Parathyroid adenoma (tissue), 2 donors: ENCODE measurements around the gene FAM168A.

Experiments used
- H2AFZ ChIP-seq: fragments of 300-600 bp; sonication (generic); one replicate; pipeline ENCODE4 v1.7.0; 2017; ENCODE audit warnings: antibody characterized with exemption, mild to moderate bottlenecking
- H3K27ac ChIP-seq: fragments of 300-600 bp; sonication (generic); one replicate; pipeline ENCODE4 v1.7.0; 2017
- H3K27me3 ChIP-seq: fragments of 300-600 bp; sonication (generic); one replicate; pipeline ENCODE4 v1.7.0; 2017; ENCODE audit warnings: low read length; ENCODE audit not compliant: control insufficient read depth, insufficient read depth
- H3K36me3 ChIP-seq: fragments of 300-600 bp; sonication (generic); one replicate; pipeline ENCODE4 v1.7.0; 2017; ENCODE audit warnings: low read length; ENCODE audit not compliant: control insufficient read depth, insufficient read depth
- H3K4me1 ChIP-seq: fragments of 300-600 bp; sonication (generic); one replicate; pipeline ENCODE4 v1.7.0; 2017; ENCODE audit warnings: control low read depth
- H3K4me2 ChIP-seq: fragments of 300-600 bp; sonication (generic); one replicate; pipeline ENCODE4 v1.7.0; 2017; ENCODE audit warnings: low read length
- H3K4me3 ChIP-seq: fragments of 300-600 bp; sonication (generic); one replicate; pipeline ENCODE4 v1.7.0; 2017; ENCODE audit warnings: low read depth, low read length
- H3K79me2 ChIP-seq: fragments of 300-600 bp; sonication (generic); one replicate; pipeline ENCODE4 v1.7.0; 2017; ENCODE audit warnings: control low read depth
- H3K9ac ChIP-seq: fragments of 300-600 bp; sonication (generic); one replicate; pipeline ENCODE4 v1.7.0; 2017; ENCODE audit warnings: mild to moderate bottlenecking
- H3K9me3 ChIP-seq: fragments of 300-600 bp; sonication (generic); one replicate; pipeline ENCODE4 v1.7.0; 2017; ENCODE audit warnings: low read length; ENCODE audit not compliant: control insufficient read depth
- CTCF ChIP-seq: fragments of 300-600 bp; sonication (generic); IDR thresholded peaks from one replicate; pipeline ENCODE4 v1.7.0; 2017; ENCODE audit warnings: antibody characterized with exemption, mild to moderate bottlenecking
- donor health status: primary hyperparathyroidism.

FAM168A gene

GRCh38 chr11:73635721-73636120, 37.8 kb upstream of the FAM168A start:
- Histone ChIP-seq H3K9ac (no peak overlapping the region), H2AFZ (no peak overlapping the region), H3K27me3 (no peaks in the 10 kb centered on the region), H3K4me2 (no peak overlapping the region), H3K36me3 (no peaks in the 10 kb centered on the region), H3K4me1 (no peaks in the 10 kb centered on the region), H3K27ac (no peak overlapping the region), H3K9me3 (no peaks in the 10 kb centered on the region), H3K4me3 (no peak overlapping the region), H3K79me2 (no peaks in the 10 kb centered on the region)
- TF ChIP-seq CTCF = no peak

- no peaks in the 10 kb centered on the region for H3K9me3 ChIP-seq
- H3K36me3 ChIP-seq = no peaks in the 10 kb centered on the region
- TF ChIP-seq CTCF = no peak
- H3K4me1 ChIP-seq = no peaks in the 10 kb centered on the region
- no peaks in the 10 kb centered on the region for H3K79me2 ChIP-seq
- no peak overlapping the region for H3K4me2 ChIP-seq
- no peak overlapping the region for H3K4me3 ChIP-seq
- no peak overlapping the region for H2AFZ ChIP-seq
- no peaks in the 10 kb centered on the region for H3K27me3 ChIP-seq
- no peak overlapping the region for H3K9ac ChIP-seq
- no peak overlapping the region for H3K27ac ChIP-seq
Measured at GRCh38 chr11:73633999-73634398, 36.1 kb upstream of the FAM168A start.

- Histone ChIP-seq H3K4me2 (no peak overlapping the region), H3K79me2 (no peaks in the 10 kb centered on the region), H3K27me3 (no peaks in the 10 kb centered on the region), H3K36me3 (no peaks in the 10 kb centered on the region), H3K27ac (no peak overlapping the region), H3K4me3 (no peak overlapping the region), H3K9ac (no peak overlapping the region), H3K9me3 (no peaks in the 10 kb centered on the region), H3K4me1 (no peaks in the 10 kb centered on the region), H2AFZ (no peak overlapping the region)
- TF ChIP-seq CTCF = no peak
Measured at GRCh38 chr11:73632996-73633395, 35.1 kb upstream of the FAM168A start.

- no peak for TF ChIP-seq CTCF
- Histone ChIP-seq H3K36me3 (no peaks in the 10 kb centered on the region), H3K9ac (no peak overlapping the region), H3K79me2 (no peaks in the 10 kb centered on the region), H3K9me3 (no peaks in the 10 kb centered on the region), H3K4me3 (no peak overlapping the region), H3K27ac (no peak overlapping the region), H3K4me2 (no peak overlapping the region), H2AFZ (no peak overlapping the region), H3K4me1 (no peaks in the 10 kb centered on the region), H3K27me3 (no peaks in the 10 kb centered on the region)
Measured at GRCh38 chr11:73629907-73630306, 32.0 kb upstream of the FAM168A start.

- Histone ChIP-seq H3K79me2 (no peaks in the 10 kb centered on the region), H3K4me1 (no peaks in the 10 kb centered on the region), H3K9me3 (no peaks in the 10 kb centered on the region), H2AFZ (peak overlapping the region; percentile 22), H3K36me3 (no peaks in the 10 kb centered on the region), H3K9ac (no peak overlapping the region), H3K4me3 (no peak overlapping the region), H3K4me2 (no peak overlapping the region), H3K27ac (no peak overlapping the region), H3K27me3 (no peaks in the 10 kb centered on the region)
- TF ChIP-seq CTCF = peak; percentile 86
Measured at GRCh38 chr11:73625696-73626318, 27.9 kb upstream of the FAM168A start.
